Mesenchymal stem cell (in vitro differentiated cells and primary cell): ENCODE results near the gene THRA.

ENCODE experiments used
- DNase-seq: peaks from one replicate; pipeline ENCODE4 v3.0.0-alpha.2; 2013
- H2AFZ ChIP-seq: one replicate; pipeline ENCODE4 v1.6.1; 2013; ENCODE audit warnings: low read depth, mild to moderate bottlenecking, control low read depth, inconsistent platforms, low read length, moderate library complexity
- H2AK5ac ChIP-seq: 2 replicates; pipeline ENCODE4 v1.6.1; 2013; ENCODE audit warnings: low read length, moderate library complexity, mild to moderate bottlenecking, inconsistent platforms; ENCODE audit not compliant: severe bottlenecking
- H2BK120ac ChIP-seq: one replicate; pipeline ENCODE4 v1.6.1; 2013; ENCODE audit warnings: low read depth, mild to moderate bottlenecking, inconsistent platforms, low read length, moderate library complexity
- H2BK12ac ChIP-seq, 2 experiments: one replicate each; pipeline ENCODE4 v1.6.1; 2013; ENCODE audit warnings: inconsistent platforms in 2 of 2, low read length in 2 of 2, mild to moderate bottlenecking in 2 of 2, moderate library complexity in 2 of 2, control low read depth in 1 of 2
- H2BK15ac ChIP-seq: one replicate; pipeline ENCODE4 v1.6.1; 2013; ENCODE audit warnings: mild to moderate bottlenecking, low read depth, inconsistent platforms; ENCODE audit not compliant: poor library complexity, severe bottlenecking
- H2BK5ac ChIP-seq: 2 replicates; pipeline ENCODE4 v1.6.1; 2013; ENCODE audit warnings: low read depth, mild to moderate bottlenecking, low read length, control low read depth, inconsistent platforms; ENCODE audit not compliant: poor library complexity, severe bottlenecking
- H3K14ac ChIP-seq, 2 experiments: one replicate each; pipeline ENCODE4 v1.6.1; 2013; ENCODE audit warnings: inconsistent platforms in 2 of 2, low read length in 2 of 2, control low read depth in 1 of 2, mild to moderate bottlenecking in 1 of 2, moderate library complexity in 1 of 2
- H3K18ac ChIP-seq, 2 experiments: one replicate each; pipeline ENCODE4 v1.6.1; 2013; ENCODE audit warnings: inconsistent platforms in 2 of 2, low read length in 2 of 2, control low read depth in 1 of 2, low read depth in 1 of 2, mild to moderate bottlenecking in 1 of 2
- H3K23ac ChIP-seq, 2 experiments: one replicate each; pipeline ENCODE4 v1.6.1; 2013; ENCODE audit warnings: inconsistent platforms in 2 of 2, low read length in 2 of 2, mild to moderate bottlenecking in 2 of 2, moderate library complexity in 2 of 2, control low read depth in 1 of 2
- H3K27ac ChIP-seq: 2 replicates; pipeline ENCODE4 v1.5.1; 2013; ENCODE audit warnings: mild to moderate bottlenecking, moderate library complexity, low read length, control low read depth, inconsistent platforms; ENCODE audit not compliant: poor library complexity, severe bottlenecking
- H3K27me3 ChIP-seq, 2 experiments: 2 replicates each; pipeline versions ENCODE4 v1.6.1 to v1.7.0; 2013; ENCODE audit warnings: low read length in 2 of 2, mild to moderate bottlenecking in 2 of 2, moderate library complexity in 2 of 2, control low read depth in 1 of 2, inconsistent platforms in 1 of 2; ENCODE audit not compliant: control insufficient read depth in 1 of 2, insufficient read depth in 1 of 2
- H3K36me3 ChIP-seq, 2 experiments: 2 replicates each; pipeline versions ENCODE4 v1.6.1 to v1.7.0; 2013; ENCODE audit warnings: low read length in 2 of 2, control low read depth in 1 of 2, inconsistent platforms in 1 of 2, low read depth in 1 of 2, mild to moderate bottlenecking in 1 of 2; ENCODE audit not compliant: insufficient read depth in 2 of 2, control insufficient read depth in 1 of 2
- H3K4ac ChIP-seq, 2 experiments: one replicate each; pipeline ENCODE4 v1.6.1; 2013; ENCODE audit warnings: inconsistent platforms in 2 of 2, low read length in 2 of 2, mild to moderate bottlenecking in 2 of 2, moderate library complexity in 2 of 2, control low read depth in 1 of 2, low read depth in 1 of 2
- H3K4me1 ChIP-seq: 2 replicates; pipeline ENCODE4 v1.6.1; 2013; ENCODE audit warnings: low read depth, low read length, control low read depth; ENCODE audit not compliant: control insufficient read depth, insufficient read depth
- H3K4me2 ChIP-seq: 2 replicates; pipeline ENCODE4 v1.6.1; 2013; ENCODE audit warnings: low read length, mild to moderate bottlenecking, inconsistent platforms; ENCODE audit not compliant: poor library complexity, severe bottlenecking
- H3K4me3 ChIP-seq, 2 experiments: 2 replicates each; pipeline versions ENCODE4 v1.5.1 to v1.7.0; 2013; ENCODE audit warnings: low read length in 2 of 2, mild to moderate bottlenecking in 2 of 2, control low read depth in 1 of 2, low read depth in 1 of 2; ENCODE audit not compliant: insufficient read depth in 1 of 2
- H3K79me1 ChIP-seq: replicated peaks from 2 replicates; pipeline ENCODE4 v1.6.1; 2013; ENCODE audit warnings: mild to moderate bottlenecking, control low read depth, low read length, inconsistent platforms; ENCODE audit not compliant: poor library complexity, severe bottlenecking
- H3K9ac ChIP-seq: 2 replicates; pipeline ENCODE4 v1.7.0; 2013; ENCODE audit warnings: mild to moderate bottlenecking, low read length, moderate library complexity
- H3K9me3 ChIP-seq: 2 replicates; pipeline ENCODE4 v1.7.0; 2013; ENCODE audit warnings: mild to moderate bottlenecking, low read length; ENCODE audit not compliant: control insufficient read depth
- H4K8ac ChIP-seq: one replicate; pipeline ENCODE4 v1.6.1; 2013; ENCODE audit warnings: inconsistent platforms, mild to moderate bottlenecking, low read length, moderate library complexity
- H4K91ac ChIP-seq: one replicate; pipeline ENCODE4 v1.6.1; 2013; ENCODE audit warnings: mild to moderate bottlenecking, low read length, inconsistent platforms
- WGBS: methylation state at CpG from one replicate; pipeline ENCODE4 v1.1.7; 2013; ENCODE audit warnings: mixed read lengths; 5-methylcytosine and 5-hydroxymethylcytosine counted together

The THRA gene

GRCh38 chr17:40068584-40068916 lies 5.8 kb downstream of the THRA start:
- Histone ChIP-seq H3K27ac (no peak overlapping the region), H4K91ac (peak overlapping the region; percentile 80), H3K79me1 (peaks cover 33% of the 10 kb centered on the region), H3K23ac (no peak overlapping the region), H2BK12ac (peak overlapping the region; percentile 61 to 62), H3K14ac (peak overlapping the region in 1 of 2 experiments; percentile 55), H3K27me3 (no peaks in the 10 kb centered on the region), H2AFZ (no peak overlapping the region), H2BK15ac (peak overlapping the region; percentile 45), H3K4me2 (peak overlapping the region; percentile 33), H3K18ac (peak overlapping the region; percentile 44 to 64), H3K9me3 (no peaks in the 10 kb centered on the region), H3K4ac (peak overlapping the region; percentile 57 to 79), H3K9ac (peak overlapping the region; percentile 80), H3K4me3 (peak overlapping the region in 1 of 2 experiments; percentile 65), H2AK5ac (peak overlapping the region; percentile 50), H3K4me1 (peaks cover 79% of the 10 kb centered on the region), H2BK120ac (peak overlapping the region; percentile 52), H4K8ac (peak overlapping the region; percentile 83), H2BK5ac (no peak overlapping the region), H3K36me3 (no peaks in the 10 kb centered on the region)
- DNase-seq = no peak
- 8% methylated on average over 2 of the region's 5 CpGs for WGBS

GRCh38 chr17:40068917-40069750 lies 6.4 kb downstream of the THRA start:
- Histone ChIP-seq H3K27me3 (no peaks in the 10 kb centered on the region), H3K36me3 (peaks cover 0 to 1% of the 10 kb centered on the region in 2 experiments), H4K8ac (peak overlapping the region; percentile 83), H3K4me3 (peak overlapping the region in 1 of 2 experiments; percentile 65), H2BK12ac (peak overlapping the region; percentile 62 to 81), H3K4ac (peak overlapping the region in 1 of 2 experiments; percentile 65), H2BK5ac (no peak overlapping the region), H3K9me3 (no peaks in the 10 kb centered on the region), H4K91ac (peak overlapping the region; percentile 45), H3K4me1 (peaks cover 73% of the 10 kb centered on the region), H2AFZ (no peak overlapping the region), H3K9ac (peak overlapping the region; percentile 80), H2AK5ac (peak overlapping the region; percentile 56), H3K27ac (no peak overlapping the region), H3K14ac (peak overlapping the region in 1 of 2 experiments; percentile 97), H3K18ac (peak overlapping the region; percentile 81 to 90), H3K4me2 (peak overlapping the region; percentile 33), H3K23ac (peak overlapping the region in 1 of 2 experiments; percentile 81), H3K79me1 (peaks cover 33% of the 10 kb centered on the region), H2BK120ac (peak overlapping the region; percentile 24), H2BK15ac (peak overlapping the region; percentile 97)
- WGBS = 25% methylated on average over 13 of the region's 14 CpGs
- DNase-seq = peak; percentile 85

- Histone ChIP-seq H4K91ac (peak overlapping the region; percentile 70), H3K4me3 (peak overlapping the region in 1 of 2 experiments; percentile 65), H2AK5ac (peak overlapping the region; percentile 56), H3K9me3 (no peaks in the 10 kb centered on the region), H3K4me1 (peaks cover 69% of the 10 kb centered on the region), H2BK15ac (peak overlapping the region; percentile 97), H3K14ac (peak overlapping the region in 1 of 2 experiments; percentile 97), H4K8ac (peak overlapping the region; percentile 87), H2BK5ac (no peak overlapping the region), H3K23ac (no peak overlapping the region), H3K79me1 (peaks cover 33% of the 10 kb centered on the region), H3K18ac (peak overlapping the region; percentile 85 to 90), H2BK120ac (peak overlapping the region; percentile 68), H3K27me3 (no peaks in the 10 kb centered on the region), H2AFZ (no peak overlapping the region), H3K27ac (no peak overlapping the region), H3K4me2 (peak overlapping the region; percentile 0), H3K9ac (peak overlapping the region; percentile 80), H3K4ac (peak overlapping the region; percentile 65 to 79), H2BK12ac (peak overlapping the region; percentile 87 to 93), H3K36me3 (peaks cover 7 to 10% of the 10 kb centered on the region in 2 experiments)
- WGBS = 65% methylated on average over 12 of the region's 14 CpGs
- peak; percentile 33 for DNase-seq
These were observed 7.3 kb downstream of the THRA start for GRCh38 chr17:40069751-40070708.
